NCI-H446 treated with DMSO at 0.1 percent for 48 hours (cell line): Measurements from ENCODE around the gene CHTF18.
"Not testable (repeated sequence)": the region's sequence is repeated elsewhere in the genome, so short reads cannot be mapped to it uniquely, and the experiment has no call there.

ENCODE experiments used
- DNase-seq: peaks from one replicate; lab custom pipeline; 2025; lab: John Stamatoyannopoulos, UW

CHTF18 gene

GRCh38 chr16:808085-808386 lies 19.6 kb downstream of the CHTF18 start:
- DNase-seq = no peak

- no peak for DNase-seq
Observed at GRCh38 chr16:813204-813915, 24.9 kb downstream of the CHTF18 start.

- no peak for DNase-seq
Observed at GRCh38 chr16:813916-814412, 25.5 kb downstream of the CHTF18 start.

- DNase-seq = no peak
Observed at GRCh38 chr16:814974-815373, 26.6 kb downstream of the CHTF18 start.

DNA sequence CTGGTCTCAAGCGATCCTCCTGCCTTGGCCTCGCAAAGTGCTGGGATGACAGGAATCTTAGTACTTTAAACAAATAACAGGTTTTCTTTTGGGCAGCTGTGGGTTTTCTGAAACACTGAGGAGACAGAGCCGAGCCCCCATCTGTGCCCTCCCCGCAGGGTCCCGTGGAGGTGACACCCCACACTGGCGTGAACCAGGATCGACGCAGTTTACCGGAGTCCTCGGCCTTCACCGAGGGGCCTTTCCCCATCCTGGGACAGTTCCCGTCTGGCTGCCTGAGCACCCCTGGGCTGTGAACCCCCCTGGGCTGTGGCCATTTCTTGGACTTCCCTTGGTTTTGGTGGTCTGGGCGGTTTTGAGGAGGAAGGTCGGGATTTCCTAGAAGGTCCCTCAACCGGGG lies 27.4 kb downstream of the CHTF18 start:
- DNase-seq = no peak

DNA sequence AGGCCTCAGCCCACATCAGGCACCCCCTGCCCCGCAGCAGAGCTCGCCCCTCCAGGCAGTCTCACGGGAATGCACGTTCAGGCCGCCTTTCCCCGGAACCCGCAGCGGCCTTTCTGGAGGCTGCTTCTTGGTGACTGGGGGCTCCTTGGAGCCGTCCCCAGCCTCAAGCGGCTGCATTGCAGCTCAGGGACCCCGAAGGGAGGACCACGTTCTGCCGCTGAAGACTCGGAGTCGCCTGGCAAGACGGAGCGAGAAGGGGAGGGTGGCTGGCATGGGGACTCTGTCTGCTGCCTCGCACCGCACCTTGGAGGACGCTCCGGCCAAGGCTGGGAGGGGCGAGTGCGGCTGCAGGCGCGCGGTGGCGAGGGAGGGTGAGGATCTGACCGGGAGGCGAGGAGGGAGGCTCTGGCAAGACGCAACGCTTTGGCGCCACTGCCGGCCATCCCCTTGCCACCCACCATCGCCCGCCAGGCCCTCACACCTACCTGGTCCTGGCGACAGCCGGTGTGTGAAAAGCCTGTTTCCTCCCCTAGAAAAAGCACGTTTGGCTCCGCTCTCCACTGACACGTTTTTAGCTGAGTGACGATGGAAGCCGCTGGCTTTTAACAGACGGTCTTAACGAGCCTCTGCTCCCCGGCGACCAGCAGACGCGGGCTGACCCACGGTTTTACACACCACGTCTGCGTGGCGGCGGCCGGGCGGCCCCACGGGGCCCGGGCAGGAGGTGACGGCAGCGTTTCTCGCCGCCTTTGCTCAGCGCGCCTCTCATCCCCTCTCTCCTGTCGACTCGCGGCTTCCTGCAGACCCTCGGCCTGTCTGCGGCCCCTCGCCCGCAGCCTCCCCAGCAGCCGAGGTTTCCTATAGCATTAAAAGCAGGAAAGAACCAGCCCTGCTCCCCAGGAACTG lies 28.8 kb downstream of the CHTF18 start:
- DNase-seq = no peak

GRCh38 chr16:818132-818531 lies 29.7 kb downstream of the CHTF18 start:
- DNase-seq = no peak

DNA sequence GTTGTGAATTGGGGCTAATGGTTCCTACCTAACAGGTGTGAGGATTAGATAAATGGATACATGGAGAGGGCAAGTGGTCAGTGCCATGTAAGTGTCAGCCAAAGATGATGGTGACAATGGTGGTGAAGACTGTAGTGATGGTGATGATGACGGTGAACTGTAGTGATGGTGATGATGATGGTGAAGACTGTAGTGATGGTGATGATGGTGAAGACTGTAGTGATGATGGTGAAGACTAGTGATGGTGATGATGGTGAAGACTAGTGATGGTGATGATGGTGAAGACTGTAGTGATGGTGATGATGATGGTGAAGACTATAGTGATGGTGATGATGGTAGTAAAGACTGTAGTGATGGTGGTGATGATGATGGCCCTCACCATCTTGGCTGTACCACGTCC lies 30.2 kb downstream of the CHTF18 start:
- DNase-seq = no peak

GRCh38 chr16:819336-820043 lies 31.1 kb downstream of the CHTF18 start:
- no peak for DNase-seq

GRCh38 chr16:820044-820408 lies 31.6 kb downstream of the CHTF18 start:
- not testable (repeated sequence) for DNase-seq

DNA sequence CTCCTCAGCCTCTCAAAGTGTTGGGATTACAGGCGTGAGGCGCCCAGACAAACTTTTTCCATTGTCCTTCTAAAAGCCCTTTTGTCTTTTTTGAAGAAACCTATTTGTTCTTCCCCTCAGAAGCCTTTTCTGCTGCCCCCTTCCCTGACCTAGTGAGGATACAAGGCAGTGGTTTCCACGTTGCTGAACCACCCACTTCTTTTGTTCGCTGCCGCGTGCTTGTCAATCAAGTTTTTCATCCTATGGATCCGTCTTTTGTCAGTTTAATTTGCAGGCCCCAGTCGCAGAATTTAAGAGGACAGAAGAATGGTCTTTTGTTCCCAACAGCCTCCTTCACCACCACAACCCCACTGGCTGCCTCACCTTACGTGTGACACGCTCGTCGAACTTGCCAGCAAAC lies 32.3 kb downstream of the CHTF18 start:
- DNase-seq = no peak

- no peak for DNase-seq
Observed at GRCh38 chr16:821751-822150, 33.3 kb downstream of the CHTF18 start.

GRCh38 chr16:822174-822908 lies 33.9 kb downstream of the CHTF18 start:
- no peak for DNase-seq

GRCh38 chr16:822909-823297 lies 34.5 kb downstream of the CHTF18 start:
- no peak for DNase-seq

DNA sequence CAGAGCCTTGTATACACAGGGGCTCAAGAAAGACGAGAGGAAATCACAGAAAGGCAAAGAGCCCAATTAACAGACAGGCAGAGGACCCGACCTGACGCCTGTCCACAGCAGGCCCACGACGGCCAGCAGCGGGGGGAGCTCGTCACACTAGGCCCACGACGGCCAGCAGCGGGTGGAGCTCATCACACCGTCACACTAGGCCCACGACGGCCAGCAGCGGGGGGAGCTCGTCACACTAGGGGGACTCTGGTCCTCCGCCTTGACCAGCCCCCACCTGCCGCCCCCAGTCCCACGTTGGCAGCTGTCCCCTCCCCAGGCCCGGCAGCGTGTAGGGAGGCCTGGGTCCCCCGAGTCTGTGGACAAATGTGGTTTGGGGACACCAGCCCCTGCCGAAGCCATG lies 35.8 kb downstream of the CHTF18 start:
- DNase-seq = no peak

DNA sequence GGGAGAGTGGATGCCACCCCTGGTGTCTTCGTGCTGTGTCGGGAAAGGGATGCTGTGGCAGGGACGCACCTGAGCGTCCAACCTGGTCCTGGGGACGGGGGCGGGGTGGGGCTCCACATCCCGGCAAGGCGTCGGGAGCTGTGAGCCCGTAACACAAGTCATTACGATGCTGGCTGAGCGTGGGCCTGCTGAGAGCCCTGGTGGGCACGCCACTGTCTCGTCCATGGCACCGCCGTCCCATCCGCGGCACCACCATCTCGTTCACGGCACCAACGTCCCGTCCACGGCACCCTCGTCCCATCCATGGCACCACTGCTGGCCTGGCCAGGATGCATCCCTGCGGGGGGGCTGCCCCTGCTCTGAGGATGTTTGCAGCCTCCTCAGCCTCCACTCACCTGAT lies 36.2 kb downstream of the CHTF18 start:
- no peak for DNase-seq

- DNase-seq = no peak
Observed at GRCh38 chr16:825341-826061, 37.1 kb downstream of the CHTF18 start.

GRCh38 chr16:827513-827912 lies 39.1 kb downstream of the CHTF18 start:
- DNase-seq = no peak

DNA sequence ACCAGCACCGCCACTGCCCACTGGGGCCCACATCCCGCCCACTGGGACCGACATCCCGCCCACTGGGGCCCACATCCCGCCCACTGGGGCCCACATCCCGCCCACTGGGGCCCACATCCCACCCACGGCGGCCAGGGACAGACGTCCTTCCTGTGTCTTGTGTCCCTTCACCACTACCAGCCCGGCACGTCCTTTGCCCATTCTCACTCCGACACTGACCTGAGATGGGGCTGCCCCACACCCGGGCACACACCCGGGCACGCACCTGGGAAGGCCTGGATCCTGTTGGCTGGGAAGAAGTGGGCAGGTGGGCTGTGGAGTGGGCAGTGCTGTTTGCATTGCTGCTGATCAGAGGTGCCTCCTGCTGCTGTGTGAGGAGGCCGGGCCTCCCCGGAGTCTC lies 40.5 kb downstream of the CHTF18 start:
- no peak for DNase-seq

GRCh38 chr16:830107-830870 lies 41.9 kb downstream of the CHTF18 start:
- DNase-seq = no peak
